Adrenal gland (tissue), 5 donors: Measurements from ENCODE around the gene ZNF410.

ENCODE experiments used
- POLR2A ChIP-seq, 2 donors: fragments of 450-650 bp; IDR thresholded peaks; one replicate each; pipeline ENCODE4 v1.6.1; 2017; ENCODE audit warnings: antibody characterized with exemption in 2 of 2, mild to moderate bottlenecking in 2 of 2, moderate library complexity in 1 of 2
- TF ChIP-seq, protein P1 (sequence below), 6 experiments: fragments of 450-650 bp in 4 of 6; fragments of 200-600 bp in 2 of 6; sonication (generic) in 1 of 6; IDR thresholded peaks; 1 replicate in 5 of 6; 2 replicates in 1 of 6; pipeline versions ENCODE4 v1.5.1 to v1.8.0; 2016 to 2021; ENCODE audit warnings: antibody characterized with exemption in 6 of 6, mild to moderate bottlenecking in 2 of 6, moderate library complexity in 1 of 6
- donor health status: DM: no; HTN: no; CAD: no.

GRCh38 chr14:73958591-73958990 is 71.9 kb downstream of the ZNF410 start:
- no peak for TF ChIP-seq POLR2A (IDR thresholded peaks at IDR 0.05)
- TF ChIP-seq, protein P1, sequence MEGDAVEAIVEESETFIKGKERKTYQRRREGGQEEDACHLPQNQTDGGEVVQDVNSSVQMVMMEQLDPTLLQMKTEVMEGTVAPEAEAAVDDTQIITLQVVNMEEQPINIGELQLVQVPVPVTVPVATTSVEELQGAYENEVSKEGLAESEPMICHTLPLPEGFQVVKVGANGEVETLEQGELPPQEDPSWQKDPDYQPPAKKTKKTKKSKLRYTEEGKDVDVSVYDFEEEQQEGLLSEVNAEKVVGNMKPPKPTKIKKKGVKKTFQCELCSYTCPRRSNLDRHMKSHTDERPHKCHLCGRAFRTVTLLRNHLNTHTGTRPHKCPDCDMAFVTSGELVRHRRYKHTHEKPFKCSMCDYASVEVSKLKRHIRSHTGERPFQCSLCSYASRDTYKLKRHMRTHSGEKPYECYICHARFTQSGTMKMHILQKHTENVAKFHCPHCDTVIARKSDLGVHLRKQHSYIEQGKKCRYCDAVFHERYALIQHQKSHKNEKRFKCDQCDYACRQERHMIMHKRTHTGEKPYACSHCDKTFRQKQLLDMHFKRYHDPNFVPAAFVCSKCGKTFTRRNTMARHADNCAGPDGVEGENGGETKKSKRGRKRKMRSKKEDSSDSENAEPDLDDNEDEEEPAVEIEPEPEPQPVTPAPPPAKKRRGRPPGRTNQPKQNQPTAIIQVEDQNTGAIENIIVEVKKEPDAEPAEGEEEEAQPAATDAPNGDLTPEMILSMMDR (IDR thresholded peaks at IDR 0.05) = no peak
